Smooth muscle cell (in vitro differentiated cells): ENCODE results near the gene ERCC2. TPM values are rescaled to one million over a fixed set of nuclear protein-coding genes. Genes with fewer than 3 reads are reported as not detected.

Experiments
- DNase-seq: peaks from one replicate; lab custom pipeline; 2025; ENCODE audit not compliant: unreplicated experiment; lab: John Stamatoyannopoulos, UW
- H2AFZ ChIP-seq: fragments of 200-600 bp; sonication (generic); 2 replicates; pipeline ENCODE4 v1.6.0; 2016; ENCODE audit warnings: antibody characterized with exemption, low read depth, mild to moderate bottlenecking
- H3F3A ChIP-seq: fragments of 200-600 bp; sonication (generic); 2 replicates; pipeline ENCODE4 v1.6.0; 2017; ENCODE audit warnings: antibody characterized with exemption, low read depth
- H3K27ac ChIP-seq: fragments of 200-600 bp; sonication (generic); 2 replicates; pipeline ENCODE4 v1.5.1; 2016; ENCODE audit warnings: low read depth, mild to moderate bottlenecking
- H3K27me3 ChIP-seq: fragments of 200-600 bp; sonication (generic); 2 replicates; pipeline ENCODE4 v1.6.1; 2016; ENCODE audit warnings: low read depth, mild to moderate bottlenecking
- H3K36me3 ChIP-seq: fragments of 200-600 bp; sonication (generic); 2 replicates; pipeline ENCODE4 v1.5.1; 2016; ENCODE audit warnings: low read depth
- H3K4me1 ChIP-seq: fragments of 200-600 bp; sonication (generic); 2 replicates; pipeline ENCODE4 v1.5.1; 2016; ENCODE audit warnings: low read depth
- H3K4me2 ChIP-seq: fragments of 200-600 bp; sonication (generic); 2 replicates; pipeline ENCODE4 v1.6.0; 2016; ENCODE audit warnings: mild to moderate bottlenecking
- H3K4me3 ChIP-seq: fragments of 200-600 bp; sonication (generic); 2 replicates; pipeline ENCODE4 v1.5.1; 2016; ENCODE audit warnings: mild to moderate bottlenecking
- H3K79me2 ChIP-seq: fragments of 200-600 bp; sonication (generic); 2 replicates; pipeline ENCODE4 v1.6.0; 2016; ENCODE audit warnings: low read depth, mild to moderate bottlenecking
- H3K9ac ChIP-seq: fragments of 200-600 bp; sonication (generic); 2 replicates; pipeline ENCODE4 v1.6.0; 2016; ENCODE audit warnings: low read depth
- H3K9me3 ChIP-seq: fragments of 200-600 bp; sonication (generic); replicated peaks from 2 replicates; pipeline ENCODE4 v1.5.1; 2016; ENCODE audit warnings: low read depth
- H4K20me1 ChIP-seq: fragments of 200-600 bp; sonication (generic); 2 replicates; pipeline ENCODE4 v1.6.0; 2016; ENCODE audit warnings: low read depth
- CTCF ChIP-seq: fragments of 200-600 bp; sonication (generic); IDR thresholded peaks from 2 replicates; pipeline ENCODE4 v1.5.1; 2017; ENCODE audit warnings: borderline replicate concordance, mild to moderate bottlenecking, antibody characterized with exemption; ENCODE audit not compliant: insufficient read depth, poor library complexity, severe bottlenecking
- WGBS: methylation state at CpG from one replicate; pipeline ENCODE4 v1.1.7; 2016; ENCODE audit warnings: low lambda C conversion rate; 5-methylcytosine and 5-hydroxymethylcytosine counted together
- polyA plus RNA-seq: library from polyadenylated mRNA; unstranded; fragments of >200 nt; fragmentation: Nextera tagmentation; extraction: Ambion mirVana; gene quantifications from 2 replicates; pipeline ENCODE4 v1.2.1, GENCODE V29; 2016
- total RNA-seq: library from RNA; depleted of rRNA; stranded (reverse); fragments of >200 nt; gene quantifications from 2 replicates; pipeline ENCODE4 v1.2.3, GENCODE V29; 2014

ERCC2 gene
- total and polyA plus RNA-seq, 2 experiments from 2014 or later = 13.4 to 14.6 TPM

GRCh38 chr19:45322311-45322710 lies 48.1 kb downstream of the ERCC2 start:
- Histone ChIP-seq H3K79me2 (no peaks in the 10 kb centered on the region), H4K20me1 (no peaks in the 10 kb centered on the region), H3K27me3 (peaks cover 9% of the 10 kb centered on the region), H3K36me3 (no peaks in the 10 kb centered on the region), H3K9ac (no peak overlapping the region), H2AFZ (no peak overlapping the region), H3K4me1 (peaks cover 7% of the 10 kb centered on the region), H3K27ac (no peak overlapping the region), H3F3A (no peaks in the 10 kb centered on the region), H3K4me2 (no peak overlapping the region), H3K9me3 (no peaks in the 10 kb centered on the region), H3K4me3 (no peak overlapping the region)
- no peak for TF ChIP-seq CTCF
- no peak for DNase-seq
- 67% methylated on average over 11 of the region's 11 CpGs for WGBS

- Histone ChIP-seq H3K9ac (no peak overlapping the region), H3K36me3 (no peaks in the 10 kb centered on the region), H3F3A (no peaks in the 10 kb centered on the region), H3K27me3 (peaks cover 13% of the 10 kb centered on the region), H3K9me3 (no peaks in the 10 kb centered on the region), H3K4me1 (peaks cover 7% of the 10 kb centered on the region), H3K79me2 (no peaks in the 10 kb centered on the region), H3K27ac (no peak overlapping the region), H3K4me3 (no peak overlapping the region), H4K20me1 (no peaks in the 10 kb centered on the region), H3K4me2 (no peak overlapping the region), H2AFZ (no peak overlapping the region)
- DNase-seq = no peak
- TF ChIP-seq CTCF = no peak
- 82% methylated on average over 7 of the region's 7 CpGs for WGBS
Observed at GRCh38 chr19:45321848-45322247, 48.5 kb downstream of the ERCC2 start.

- H3K36me3 ChIP-seq = no peaks in the 10 kb centered on the region
- peaks cover 7% of the 10 kb centered on the region for H3K4me1 ChIP-seq
- H3K9me3 ChIP-seq = no peaks in the 10 kb centered on the region
- no peak overlapping the region for H3K27ac ChIP-seq
- 87% methylated on average over 12 of the region's 12 CpGs for WGBS
- H3K9ac ChIP-seq = no peak overlapping the region
- H3K4me2 ChIP-seq = no peak overlapping the region
- peaks cover 20% of the 10 kb centered on the region for H3K27me3 ChIP-seq
- H3F3A ChIP-seq = no peaks in the 10 kb centered on the region
- TF ChIP-seq CTCF = no peak
- DNase-seq = no peak
- no peak overlapping the region for H3K4me3 ChIP-seq
- no peak overlapping the region for H2AFZ ChIP-seq
- no peaks in the 10 kb centered on the region for H4K20me1 ChIP-seq
- H3K79me2 ChIP-seq = no peaks in the 10 kb centered on the region
Observed at GRCh38 chr19:45320997-45321775, 49.2 kb downstream of the ERCC2 start.

DNA sequence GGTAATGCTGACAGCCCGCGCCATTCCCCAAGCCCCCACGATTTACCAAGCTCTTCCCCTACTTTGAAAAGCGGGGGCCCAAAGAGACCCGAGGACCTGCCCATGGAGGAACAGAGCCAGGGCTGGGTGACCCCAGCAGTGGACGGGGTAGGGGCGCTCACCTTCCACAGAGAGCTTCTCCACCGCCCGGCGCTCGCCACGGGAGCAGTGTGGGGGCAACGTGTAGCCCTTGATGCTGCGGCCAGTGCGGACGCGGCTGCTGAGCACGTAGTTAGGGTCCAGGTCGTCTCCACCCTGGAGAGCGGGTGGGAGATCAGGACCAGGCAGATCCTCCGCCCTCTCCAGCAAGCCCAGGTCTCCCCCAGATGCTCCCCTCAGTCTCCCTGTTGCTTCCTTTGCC lies 55.1 kb downstream of the ERCC2 start:
- Histone ChIP-seq H3K4me1 (no peaks in the 10 kb centered on the region), H3K4me2 (no peak overlapping the region)
- DNase-seq = no peak

More for the DNA sequence above, 55.1 kb downstream of the ERCC2 start:
- Histone ChIP-seq H3K27me3 (peaks cover 44% of the 10 kb centered on the region), H2AFZ (no peak overlapping the region), H3K27ac (no peak overlapping the region), H3K9ac (no peak overlapping the region), H3F3A (no peaks in the 10 kb centered on the region), H3K36me3 (no peaks in the 10 kb centered on the region), H3K9me3 (no peaks in the 10 kb centered on the region), H3K4me3 (no peak overlapping the region), H3K79me2 (no peaks in the 10 kb centered on the region), H4K20me1 (no peaks in the 10 kb centered on the region)
- no peak for TF ChIP-seq CTCF
- WGBS = 79% methylated on average over 21 of the region's 21 CpGs
